Left kidney (tissue), 2 donors: Measurements from ENCODE around the gene FMNL3. TPM values are rescaled to one million over a fixed set of nuclear protein-coding genes. Genes with fewer than 3 reads are reported as not detected.
"Not testable (repeated sequence)": the region's sequence is repeated elsewhere in the genome, so short reads cannot be mapped to it uniquely, and the experiment has no call there.

Experiments
- DNase-seq: peaks from one replicate; pipeline ENCODE4 v3.0.0-alpha.2; 2013
- polyA plus RNA-seq: library from polyadenylated mRNA; unstranded; fragments of 120-200 nt; gene quantifications from one replicate; pipeline ENCODE4 v1.2.1, GENCODE V29; 2013; ENCODE audit not compliant: insufficient read length

Gene FMNL3
- polyA plus RNA-seq, 1 donor = 46.3 TPM

- DNase-seq = no peak
Observed at GRCh38 chr12:49633703-49634345, 73.4 kb downstream of the FMNL3 start.

GRCh38 chr12:49632986-49633702, 74.1 kb downstream of the FMNL3 start:
- no peak for DNase-seq

- no peak for DNase-seq
Observed at GRCh38 chr12:49632401-49632800, 74.8 kb downstream of the FMNL3 start.

GRCh38 chr12:49631336-49631907, 75.8 kb downstream of the FMNL3 start:
- DNase-seq = no peak

GRCh38 chr12:49627752-49628360, 79.3 kb downstream of the FMNL3 start:
- DNase-seq = no peak

- no peak for DNase-seq
Observed at GRCh38 chr12:49626836-49627235, 80.4 kb downstream of the FMNL3 start.

- DNase-seq = no peak
Observed at GRCh38 chr12:49626169-49626835, 80.9 kb downstream of the FMNL3 start.

- DNase-seq = no peak
Observed at GRCh38 chr12:49624921-49625577, 82.2 kb downstream of the FMNL3 start.

GRCh38 chr12:49623142-49623904, 83.9 kb downstream of the FMNL3 start, which contains the start of gene PRPF40B:
TSS of gene PRPF40B (plus strand) at chr12:49623561. CDS start at chr12:49623591, 30 bp downstream.
- peak; percentile 79 for DNase-seq

- no peak for DNase-seq
Observed at GRCh38 chr12:49622501-49623141, 84.6 kb downstream of the FMNL3 start.

GRCh38 chr12:49621651-49622500, 85.3 kb downstream of the FMNL3 start:
- DNase-seq = no peak

- no peak for DNase-seq
Observed at GRCh38 chr12:49619286-49619685, 87.9 kb downstream of the FMNL3 start.

- no peak for DNase-seq
Observed at GRCh38 chr12:49618576-49618975, 88.6 kb downstream of the FMNL3 start.

- no peak for DNase-seq
Observed at GRCh38 chr12:49616533-49617219, 90.5 kb downstream of the FMNL3 start.

GRCh38 chr12:49615725-49616124, 91.5 kb downstream of the FMNL3 start:
- no peak for DNase-seq

- no peak for DNase-seq
Observed at GRCh38 chr12:49612210-49612609, 95.0 kb downstream of the FMNL3 start.

- DNase-seq = not testable (repeated sequence)
Observed at GRCh38 chr12:49610785-49611184, 96.4 kb downstream of the FMNL3 start.

GRCh38 chr12:49609875-49610154, 97.4 kb downstream of the FMNL3 start:
- no peak for DNase-seq
